K562 (cell line): ENCODE measurements around the gene GUCY1A1. TPM values are rescaled to one million over a fixed set of nuclear protein-coding genes. Genes with fewer than 3 reads are reported as not detected.

ENCODE experiments used
- ATAC-seq: fragments of 200-7000 bp; cut with Tn5 transposase; 3 replicates; pipeline ENCODE4 v1.9.1; 2020; ENCODE audit warnings: moderate library complexity
- BruUV-seq: library from RNA; stranded (reverse); fragments of 400-500 nt; replicated peaks from 2 replicates; lab custom pipeline; 2021; lab: Mats Ljungman, UMichigan
- CTCF ChIA-PET: fragments of 300-600 bp; formaldehyde crosslinking; extraction: SDS; loops from one replicate; lab custom pipeline; 2021; ENCODE audit warnings: low intra/inter-chr PET ratio; lab: Yijun Ruan, JAX
- POLR2A ChIA-PET: fragments of 300-600, 350-650 bp; sonication (Branson Sonifier 250); formaldehyde crosslinking; extraction: SDS; loops from one replicate; lab custom pipeline; 2021; ENCODE audit warnings: antibody characterized with exemption, inconsistent platforms; lab: Yijun Ruan, JAX
- DNase-seq, 4 experiments: peaks; one replicate each; pipeline versions ENCODE4 v3.0.0 to v3.0.0-alpha.2; 2011 to 2018; ENCODE audit warnings: low spot score in 3 of 4, mixed read lengths in 3 of 4; ENCODE audit errors: extremely low read depth in 1 of 4
- FAIRE-seq: peaks from 2 replicates; lab custom pipeline; 2011; peaks lifted over from hg19 to GRCh38; lab: Jason Lieb, UNC
- H2AFZ ChIP-seq: 2 replicates; pipeline ENCODE4 v1.6.0; 2011; ENCODE audit warnings: low read depth, low read length, control low read depth, inconsistent platforms
- H3K27ac ChIP-seq: fragments of 200-600 bp; 3 replicates; pipeline ENCODE4 v1.8.0; 2011; ENCODE audit warnings: low read depth, mild to moderate bottlenecking, control low read depth, inconsistent platforms, low read length, moderate library complexity, mixed read lengths; ENCODE audit errors: extremely low read depth
- H3K27me3 ChIP-seq, 2 experiments: fragments of 300-600 bp in 1 of 2; 2 replicates in 1 of 2; 3 replicates in 1 of 2; pipeline versions ENCODE4 v1.6.0 to v1.8.0; 2011; ENCODE audit warnings: inconsistent platforms in 2 of 2, low read length in 2 of 2, mild to moderate bottlenecking in 1 of 2, mixed read lengths in 1 of 2, moderate library complexity in 1 of 2; ENCODE audit not compliant: control insufficient read depth in 2 of 2, insufficient read depth in 2 of 2
- H3K36me3 ChIP-seq: fragments of 300-600 bp; 3 replicates; pipeline ENCODE4 v1.8.0; 2011; ENCODE audit warnings: mild to moderate bottlenecking, low read length, inconsistent platforms; ENCODE audit not compliant: control insufficient read depth, insufficient read depth
- H3K4me1 ChIP-seq, 2 experiments: fragments of 200-600 bp in 1 of 2; replicated peaks in 1 of 2; 2 replicates in 1 of 2; 3 replicates in 1 of 2; pipeline versions ENCODE4 v1.5.1 to v1.8.0; 2011; ENCODE audit warnings: inconsistent platforms in 2 of 2, low read length in 2 of 2, mild to moderate bottlenecking in 1 of 2, mixed read lengths in 1 of 2, moderate library complexity in 1 of 2; ENCODE audit not compliant: control insufficient read depth in 2 of 2, insufficient read depth in 2 of 2
- H3K4me2 ChIP-seq: 2 replicates; pipeline ENCODE4 v1.6.1; 2011; ENCODE audit warnings: low read length, control low read depth, inconsistent platforms, mixed read lengths; ENCODE audit not compliant: insufficient read depth
- H3K4me3 ChIP-seq: fragments of 200-600 bp; sonication (generic), shearing (Covaris generic); 2 replicates; pipeline ENCODE4 v1.5.1; 2016; ENCODE audit warnings: control low read depth, inconsistent platforms
- H3K79me2 ChIP-seq: fragments of 200-600 bp; 3 replicates; pipeline ENCODE4 v1.8.0; 2011; ENCODE audit warnings: low read length, inconsistent platforms; ENCODE audit not compliant: control insufficient read depth, insufficient read depth
- H3K9ac ChIP-seq, 2 experiments: 2 replicates each; pipeline versions ENCODE4 v1.6.0 to v1.6.1; 2011; ENCODE audit warnings: low read depth in 2 of 2, low read length in 2 of 2, control low read depth in 1 of 2, inconsistent platforms in 1 of 2, mild to moderate bottlenecking in 1 of 2, mixed read lengths in 1 of 2; ENCODE audit not compliant: insufficient read depth in 1 of 2
- H3K9me1 ChIP-seq: one replicate; pipeline ENCODE4 v1.6.0; 2011; ENCODE audit warnings: inconsistent platforms, mild to moderate bottlenecking, low read length, moderate library complexity; ENCODE audit not compliant: control insufficient read depth, insufficient read depth
- H3K9me3 ChIP-seq: replicated peaks from 2 replicates; pipeline ENCODE4 v1.5.1; 2011; ENCODE audit warnings: low read depth, low read length, inconsistent platforms; ENCODE audit not compliant: control insufficient read depth, insufficient read depth
- H4K20me1 ChIP-seq: replicated peaks from 2 replicates; pipeline ENCODE4 v1.6.1; 2011; ENCODE audit warnings: low read length, inconsistent platforms, mixed read lengths; ENCODE audit not compliant: control insufficient read depth, insufficient read depth
- CBX5 ChIP-seq: IDR thresholded peaks from 2 replicates; pipeline ENCODE4 v1.6.1; 2014; ENCODE audit warnings: low read depth, borderline replicate concordance
- FOXA1 ChIP-seq: fragments of 450-650 bp; IDR thresholded peaks from 2 replicates; pipeline ENCODE4 v1.6.1; 2016; ENCODE audit warnings: mild to moderate bottlenecking, borderline replicate concordance
- MEF2A ChIP-seq: IDR thresholded peaks from 2 replicates; pipeline ENCODE4 v1.6.1; 2011; ENCODE audit warnings: low read depth, mild to moderate bottlenecking, low read length, moderate library complexity; ENCODE audit not compliant: control insufficient read depth
- MYC ChIP-seq, 2 experiments: fragments of 250-450 bp in 1 of 2; sonication (Bioruptor Pico) in 1 of 2; IDR thresholded peaks; 2 replicates each; pipeline versions ENCODE4 v1.5.1 to v1.6.1; 2012 to 2021; ENCODE audit warnings: low read depth in 2 of 2, borderline replicate concordance in 1 of 2, improper control_type of control experiment in 1 of 2, low read length in 1 of 2, mild to moderate bottlenecking in 1 of 2, moderate library complexity in 1 of 2
- RBM25 ChIP-seq: fragments of 200-400 bp; formaldehyde crosslinking; IDR thresholded peaks from 2 replicates; pipeline ENCODE4 v1.6.1; 2018; ENCODE audit warnings: low read length, low read depth, moderate library complexity; ENCODE audit not compliant: severe bottlenecking
- ZNF232 ChIP-seq: sonication (generic); formaldehyde crosslinking; IDR thresholded peaks from 2 replicates; pipeline ENCODE4 v1.8.0; 2022; ENCODE audit warnings: mild to moderate bottlenecking, missing genetic modification reagents
- ZNF561 ChIP-seq: fragments of 450-650 bp; formaldehyde crosslinking; conservative IDR thresholded peaks from 2 replicates; pipeline ENCODE4 v1.4.0; 2020; ENCODE audit warnings: mild to moderate bottlenecking, moderate library complexity
- WGBS: fragments of 100-300 bp; shearing (Covaris generic); methylation state at CpG from one replicate; pipeline ENCODE4 v1.1.6; 2016; ENCODE audit warnings: low coverage, mixed read lengths; ENCODE audit not compliant: insufficient coverage; ENCODE audit errors: missing lambda C conversion rate; 5-methylcytosine and 5-hydroxymethylcytosine counted together
- in situ Hi-C: fragments of 300-500 bp; cut with MboI; formaldehyde crosslinking; loops from 4 replicates; pipeline ENCODE4 v1.15.0; 2018; ENCODE audit warnings: inconsistent platforms, mixed read lengths
- intact Hi-C: fragments of 100-400 bp; cut with micrococcal nuclease; formaldehyde crosslinking; loops from 2 replicates; pipeline ENCODE4 v1.14.2; 2022
- polyA plus RNA-seq, 8 experiments: library from polyadenylated mRNA; depleted of rRNA in 4 of 8; stranded (reverse) in 5 of 8; unstranded in 3 of 8; fragments of >200 nt; fragmentation: Nextera tagmentation in 2 of 8; fragmentation: Illumina TruSeq in 1 of 8; extraction: Ambion mirVana in 2 of 8; extraction: Trizol in 1 of 8; gene quantifications; 2 replicates each; pipeline versions ENCODE4 v1.2.1 to v1.2.3, GENCODE V29; 2011 to 2014; ENCODE audit warnings: inconsistent platforms in 1 of 8, missing spikeins in 1 of 8
- total RNA-seq, 7 experiments: library from RNA; depleted of rRNA in 6 of 7; stranded (reverse); fragments of >200 nt in 6 of 7; fragmentation: Illumina TruSeq in 2 of 7; extraction: Trizol in 2 of 7; gene quantifications; 2 replicates each; pipeline versions ENCODE4 v1.2.1 to v1.2.3, GENCODE V29; 2011 to 2021; ENCODE audit warnings: low replicate concordance in 1 of 7
- TF ChIP-seq, protein P1 (sequence below), 3 experiments: fragments of 200-800 bp in 1 of 3; sonication (Bioruptor generic) in 1 of 3; sonication (generic) in 1 of 3; formaldehyde crosslinking in 1 of 3; IDR thresholded peaks; 2 replicates each; pipeline versions ENCODE4 v1.6.1 to v1.8.0; 2016 to 2022; ENCODE audit warnings: mild to moderate bottlenecking in 2 of 3, missing compliant biosample characterization in 2 of 3, missing genetic modification characterization in 2 of 3, missing genetic modification reagents in 1 of 3

Gene GUCY1A1
- total and polyA plus RNA-seq, 9 of the 15 experiments (the other 6 are each of a cell fraction or from before 2014, with no cell fraction given): not detected

DNA sequence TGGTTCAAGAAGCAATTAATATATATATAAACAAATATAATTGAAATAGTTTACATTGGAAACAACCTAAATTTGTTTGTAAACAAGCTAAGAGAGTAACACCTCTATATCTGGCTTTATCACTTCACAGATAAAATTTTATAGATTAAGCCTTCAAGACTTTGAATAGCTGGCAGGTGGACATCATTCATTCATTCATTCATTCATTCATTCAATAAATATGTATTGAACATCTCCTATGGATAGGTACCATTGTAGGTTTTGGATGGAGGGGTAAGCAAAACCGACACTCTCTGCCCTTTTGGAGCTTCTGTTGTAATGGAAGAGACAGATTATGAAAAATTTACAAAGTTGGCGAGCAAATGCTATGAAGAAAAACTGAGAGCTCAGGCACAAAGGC, 35.2 kb downstream of the GUCY1A1 start:
- H4K20me1 ChIP-seq: no peaks in the 10 kb centered on the region
- no peaks in the 10 kb centered on the region for H3K27me3 ChIP-seq
- H3K4me3 ChIP-seq: no peak overlapping the region
- no peaks in the 10 kb centered on the region for H3K9me3 ChIP-seq
- H3K27ac ChIP-seq: no peak overlapping the region
- no peaks in the 10 kb centered on the region for H3K79me2 ChIP-seq
- intact Hi-C loops: no loop called here
- ChIA-PET POLR2A (no interaction called here), CTCF (no interaction called here)
- H3K9me1 ChIP-seq: no peaks in the 10 kb centered on the region
- TF ChIP-seq MEF2A (no peak), RBM25 (no peak), CBX5 (no peak), ZNF232 (CRISPR knock-in tag) (no peak), ZNF561 (CRISPR knock-in tag) (no peak), FOXA1 (no peak), MYC (IDR thresholded peaks at IDR 0.05; ENCODE audit: low read depth, low read length) (no peak), MYC (CRISPR knock-in tag; IDR thresholded peaks at IDR 0.05; ENCODE audit: borderline replicate concordance, low read depth) (no peak)
- TF ChIP-seq, protein P1, sequence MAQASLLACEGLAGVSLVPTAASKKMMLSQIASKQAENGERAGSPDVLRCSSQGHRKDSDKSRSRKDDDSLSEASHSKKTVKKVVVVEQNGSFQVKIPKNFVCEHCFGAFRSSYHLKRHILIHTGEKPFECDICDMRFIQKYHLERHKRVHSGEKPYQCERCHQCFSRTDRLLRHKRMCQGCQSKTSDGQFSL (CRISPR knock-in tag; IDR thresholded peaks at IDR 0.05): no peak
- TF ChIP-seq, protein P1 (tag; IDR thresholded peaks at IDR 0.05): no peak
- no peak for FAIRE-seq
- H3K4me2 ChIP-seq: no peak overlapping the region
- no peak overlapping the region for H3K9ac ChIP-seq
- no peak for DNase-seq
- in situ Hi-C loops: no loop called here
- no peaks in the 10 kb centered on the region for H3K36me3 ChIP-seq
- H3K4me1 ChIP-seq: no peaks in the 10 kb centered on the region
- BruUV-seq: no TSS peak
- H2AFZ ChIP-seq: no peak overlapping the region
- WGBS: 0% methylated on average over 2 of the region's 2 CpGs
- ATAC-seq: no peak
